ENCODE results near the gene KCNQ1. TPM values are rescaled to one million over a fixed set of nuclear protein-coding genes. Genes with fewer than 3 reads are reported as not detected.

The KCNQ1 gene
- polyA plus RNA-seq, 1 donor (not counting 4 experiments of a cell fraction or from before 2014, with no cell fraction given): not detected

- H3K36me3 ChIP-seq (ENCODE audit: control insufficient read depth in 2 of 2, extremely low read depth in 1 of 2, insufficient read depth in 2 of 2, low read length in 2 of 2): no peaks in the 10 kb centered on the region
- H3K4me3 ChIP-seq (ENCODE audit: control insufficient read depth in 2 of 3, extremely low read depth in 1 of 3, insufficient read depth in 2 of 3, low read depth in 1 of 3, low read length in 3 of 3): peak overlapping the region in 2 of 3 experiments; percentile 27 to 42
- H4K20me1 ChIP-seq (ENCODE audit: control insufficient read depth, extremely low read depth, insufficient read depth, low read length): peaks cover 3% of the 10 kb centered on the region
- H3K9ac ChIP-seq (ENCODE audit: control insufficient read depth, extremely low read depth, insufficient read depth, low read length): peak overlapping the region; percentile 44
- no peaks in the 10 kb centered on the region for H3K9me3 ChIP-seq (ENCODE audit: control insufficient read depth, low read depth, low read length)
- dilution Hi-C loops (cut with MboI; ENCODE audit: extremely low pct_ligation_motif_present, low sequenced_read_pairs): no loop called here
- peak overlapping the region; percentile 58 for H3K27ac ChIP-seq (ENCODE audit: control insufficient read depth, insufficient read depth, low read length)
- H3K79me2 ChIP-seq (ENCODE audit: control insufficient read depth, insufficient read depth, low read length): no peaks in the 10 kb centered on the region
- peaks cover 19% of the 10 kb centered on the region for H3K4me1 ChIP-seq (ENCODE audit: control insufficient read depth, extremely low read depth, insufficient read depth, low read length)
- H2AFZ ChIP-seq (ENCODE audit: control insufficient read depth, low read length): peak overlapping the region; percentile 22
- DNase-seq (ENCODE audit: low read depth, low spot score): peak; percentile 45
- H3K9me1 ChIP-seq (ENCODE audit: control insufficient read depth, extremely low read depth, insufficient read depth, low read length): no peaks in the 10 kb centered on the region
- peak; percentile 36 for FAIRE-seq
- peak overlapping the region; percentile 78 for H3K4me2 ChIP-seq (ENCODE audit: control insufficient read depth, extremely low read depth, insufficient read depth, low read depth, low read length)
- TF ChIP-seq EZH2 (IDR thresholded peaks at IDR 0.05; ENCODE audit: low read length): no peak
- no peak for TF ChIP-seq CTCF (optimal IDR thresholded peaks at IDR 0.05 in 1 of 3, IDR thresholded peaks at IDR 0.05 in 1 of 3, conservative IDR thresholded peaks at IDR 0.05 in 1 of 3; ENCODE audit: extremely low read depth in 1 of 3, insufficient read depth in 2 of 3, low read length in 3 of 3)
- peaks cover 4% of the 10 kb centered on the region for H3K27me3 ChIP-seq (ENCODE audit: control insufficient read depth, extremely low read depth, insufficient read depth, low read length)
These were observed 88.9 kb downstream of the KCNQ1 start for GRCh38 chr11:2533587-2534133.

GRCh38 chr11:2534134-2534956 lies 89.5 kb downstream of the KCNQ1 start:
- no peaks in the 10 kb centered on the region for H3K9me1 ChIP-seq (ENCODE audit: control insufficient read depth, extremely low read depth, insufficient read depth, low read length)
- TF ChIP-seq CTCF (optimal IDR thresholded peaks at IDR 0.05 in 1 of 3, IDR thresholded peaks at IDR 0.05 in 1 of 3, conservative IDR thresholded peaks at IDR 0.05 in 1 of 3; ENCODE audit: extremely low read depth in 1 of 3, insufficient read depth in 2 of 3, low read length in 3 of 3) (no peak), EZH2 (IDR thresholded peaks at IDR 0.05; ENCODE audit: low read length) (no peak)
- H3K9me3 ChIP-seq (ENCODE audit: control insufficient read depth, low read depth, low read length): no peaks in the 10 kb centered on the region
- peaks cover 17% of the 10 kb centered on the region for H3K4me1 ChIP-seq (ENCODE audit: control insufficient read depth, extremely low read depth, insufficient read depth, low read length)
- FAIRE-seq (peak; percentile 20), DNase-seq (ENCODE audit: low read depth, low spot score) (peak; percentile 30)
- no peak overlapping the region for H2AFZ ChIP-seq (ENCODE audit: control insufficient read depth, low read length)
- H3K79me2 ChIP-seq (ENCODE audit: control insufficient read depth, insufficient read depth, low read length): no peaks in the 10 kb centered on the region
- H3K27ac ChIP-seq (ENCODE audit: control insufficient read depth, insufficient read depth, low read length): peak overlapping the region; percentile 58
- peak overlapping the region; percentile 78 for H3K4me2 ChIP-seq (ENCODE audit: control insufficient read depth, extremely low read depth, insufficient read depth, low read depth, low read length)
- H4K20me1 ChIP-seq (ENCODE audit: control insufficient read depth, extremely low read depth, insufficient read depth, low read length): peaks cover 3% of the 10 kb centered on the region
- dilution Hi-C loops (cut with MboI; ENCODE audit: extremely low pct_ligation_motif_present, low sequenced_read_pairs): no loop called here
- peak overlapping the region; percentile 36 for H3K9ac ChIP-seq (ENCODE audit: control insufficient read depth, extremely low read depth, insufficient read depth, low read length)
- no peaks in the 10 kb centered on the region for H3K27me3 ChIP-seq (ENCODE audit: control insufficient read depth, extremely low read depth, insufficient read depth, low read length)
- no peaks in the 10 kb centered on the region for H3K36me3 ChIP-seq (ENCODE audit: control insufficient read depth in 2 of 2, extremely low read depth in 1 of 2, insufficient read depth in 2 of 2, low read length in 2 of 2)
- peak overlapping the region in 2 of 3 experiments; percentile 27 to 42 for H3K4me3 ChIP-seq (ENCODE audit: control insufficient read depth in 2 of 3, extremely low read depth in 1 of 3, insufficient read depth in 2 of 3, low read depth in 1 of 3, low read length in 3 of 3)

Measured in keratinocyte (primary cell).